Osteoblast (primary cell): ENCODE data around the gene CPED1. TPM values are rescaled to one million over a fixed set of nuclear protein-coding genes. Genes with fewer than 3 reads are reported as not detected.
A peak's percentile ranks its signal among the peaks of the same experiment; 100 is the strongest.

Experiments used
- DNase-seq: peaks from one replicate; pipeline ENCODE4 v3.0.0; 2011; ENCODE audit warnings: low spot score, mixed read lengths; ENCODE audit not compliant: insufficient read length; ENCODE audit errors: missing footprints
- H2AFZ ChIP-seq: 2 replicates; pipeline ENCODE4 v1.6.0; 2011; ENCODE audit warnings: mild to moderate bottlenecking, low read length
- H3K27ac ChIP-seq: 2 replicates; pipeline ENCODE4 v1.5.1; 2011; ENCODE audit warnings: mild to moderate bottlenecking, low read depth, low read length, moderate library complexity
- H3K27me3 ChIP-seq: 2 replicates; pipeline ENCODE4 v1.6.0; 2012; ENCODE audit warnings: mild to moderate bottlenecking, control low read depth, inconsistent platforms, low read length, moderate library complexity; ENCODE audit not compliant: insufficient read depth
- H3K36me3 ChIP-seq: 2 replicates; pipeline ENCODE4 v1.5.1; 2011; ENCODE audit warnings: mild to moderate bottlenecking, low read length, control low read depth, moderate library complexity; ENCODE audit not compliant: insufficient read depth
- H3K4me1 ChIP-seq: 2 replicates; pipeline ENCODE4 v1.5.1; 2011; ENCODE audit warnings: mild to moderate bottlenecking, low read length, control low read depth, moderate library complexity; ENCODE audit not compliant: insufficient read depth
- H3K4me2 ChIP-seq: 2 replicates; pipeline ENCODE4 v1.6.0; 2011; ENCODE audit warnings: mild to moderate bottlenecking, low read length; ENCODE audit not compliant: insufficient read depth
- H3K4me3 ChIP-seq: fragments of 200-600 bp; sonication (generic); 3 replicates; pipeline ENCODE4 v1.5.1; 2012; ENCODE audit warnings: mild to moderate bottlenecking, low read length, inconsistent platforms; ENCODE audit not compliant: insufficient read depth
- H3K79me2 ChIP-seq: 2 replicates; pipeline ENCODE4 v1.6.0; 2012; ENCODE audit warnings: mild to moderate bottlenecking, low read length, control low read depth, inconsistent platforms; ENCODE audit not compliant: insufficient read depth
- H3K9me3 ChIP-seq: 2 replicates; pipeline ENCODE4 v1.5.1; 2011; ENCODE audit warnings: low read depth, low read length, control low read depth
- H4K20me1 ChIP-seq: 2 replicates; pipeline ENCODE4 v1.6.0; 2012; ENCODE audit warnings: mild to moderate bottlenecking, low read length, control low read depth; ENCODE audit not compliant: insufficient read depth
- CTCF ChIP-seq: IDR thresholded peaks from 2 replicates; pipeline ENCODE4 v1.5.1; 2011; ENCODE audit warnings: mild to moderate bottlenecking, low read depth, low read length, moderate library complexity; ENCODE audit errors: extremely low read depth
- total RNA-seq: library from RNA; depleted of rRNA; stranded (reverse); fragments of >200 nt; gene quantifications from 2 replicates; pipeline ENCODE4 v1.2.3, GENCODE V29; 2012

The CPED1 gene
- total RNA-seq, 1 donor: 30.8 TPM

DNA sequence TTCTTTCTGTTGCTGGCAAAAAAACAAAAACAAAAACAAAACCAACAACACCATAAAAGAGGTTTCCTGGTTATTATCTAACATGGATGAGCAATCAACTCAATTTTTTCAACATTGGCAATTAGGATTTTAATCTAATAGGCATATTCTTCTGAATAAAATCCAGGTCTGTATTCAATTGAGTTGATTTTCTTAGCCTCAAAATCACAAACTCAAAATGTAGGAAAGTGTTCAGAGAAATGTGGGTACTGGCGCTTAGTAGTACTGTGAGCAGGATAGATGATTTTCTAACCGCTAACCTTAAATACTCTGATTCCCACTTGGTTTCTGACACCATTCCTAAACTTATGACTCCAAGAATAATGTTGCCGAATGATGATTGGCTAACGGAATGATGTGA, 345.9 kb downstream of the CPED1 start:
- DNase-seq: no peak
- Histone ChIP-seq H3K27ac (no peak overlapping the region), H3K9me3 (no peaks in the 10 kb centered on the region), H3K4me1 (peaks cover 14% of the 10 kb centered on the region), H3K4me3 (no peak overlapping the region), H2AFZ (no peak overlapping the region), H3K36me3 (no peaks in the 10 kb centered on the region), H3K79me2 (no peaks in the 10 kb centered on the region), H3K4me2 (no peak overlapping the region), H4K20me1 (no peaks in the 10 kb centered on the region), H3K27me3 (peaks cover 27% of the 10 kb centered on the region)
- TF ChIP-seq CTCF: no peak

GRCh38 chr7:121334875-121335648, 346.6 kb downstream of the CPED1 start:
- H3K4me2 ChIP-seq: no peak overlapping the region
- H3K4me1 ChIP-seq: peaks cover 7% of the 10 kb centered on the region
- DNase-seq: no peak
- no peaks in the 10 kb centered on the region for H3K9me3 ChIP-seq
- no peak overlapping the region for H2AFZ ChIP-seq
- no peaks in the 10 kb centered on the region for H4K20me1 ChIP-seq
- no peak for TF ChIP-seq CTCF
- H3K36me3 ChIP-seq: no peaks in the 10 kb centered on the region
- no peak overlapping the region for H3K4me3 ChIP-seq
- H3K27ac ChIP-seq: no peak overlapping the region
- no peaks in the 10 kb centered on the region for H3K79me2 ChIP-seq
- H3K27me3 ChIP-seq: peaks cover 20% of the 10 kb centered on the region

DNA sequence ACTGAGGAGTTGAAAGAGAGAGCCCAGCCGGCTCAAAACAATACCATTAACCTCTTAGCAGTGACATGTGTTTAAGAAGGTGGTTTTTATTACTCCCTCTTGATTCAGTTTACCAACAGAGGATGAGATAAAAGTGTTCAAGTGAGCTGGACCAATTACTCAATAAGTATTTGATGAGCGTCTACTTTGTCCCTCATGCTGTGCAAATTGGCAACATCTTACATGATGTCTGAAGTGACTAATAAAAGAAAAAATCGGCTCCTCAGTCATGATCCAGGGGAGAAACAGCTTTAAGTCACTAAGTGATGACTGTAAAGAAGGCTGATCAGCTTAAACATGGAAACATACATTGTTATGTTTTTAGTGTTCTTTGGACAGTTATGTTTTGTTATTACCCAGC, 348.1 kb downstream of the CPED1 start:
- no peak overlapping the region for H3K27ac ChIP-seq
- TF ChIP-seq CTCF: no peak
- peaks cover 7% of the 10 kb centered on the region for H3K27me3 ChIP-seq
- H3K36me3 ChIP-seq: no peaks in the 10 kb centered on the region
- H3K4me3 ChIP-seq: no peak overlapping the region
- H3K9me3 ChIP-seq: no peaks in the 10 kb centered on the region
- no peaks in the 10 kb centered on the region for H3K4me1 ChIP-seq
- no peaks in the 10 kb centered on the region for H3K79me2 ChIP-seq
- no peak for DNase-seq
- H4K20me1 ChIP-seq: no peaks in the 10 kb centered on the region
- H3K4me2 ChIP-seq: no peak overlapping the region
- H2AFZ ChIP-seq: no peak overlapping the region

- no peaks in the 10 kb centered on the region for H4K20me1 ChIP-seq
- no peaks in the 10 kb centered on the region for H3K79me2 ChIP-seq
- no peaks in the 10 kb centered on the region for H3K36me3 ChIP-seq
- peak; percentile 43 for TF ChIP-seq CTCF
- no peaks in the 10 kb centered on the region for H3K9me3 ChIP-seq
- peaks cover 5% of the 10 kb centered on the region for H3K27me3 ChIP-seq
- H3K4me2 ChIP-seq: no peak overlapping the region
- no peaks in the 10 kb centered on the region for H3K4me1 ChIP-seq
- no peak for DNase-seq
- no peak overlapping the region for H2AFZ ChIP-seq
- no peak overlapping the region for H3K4me3 ChIP-seq
- no peak overlapping the region for H3K27ac ChIP-seq
These were observed 348.9 kb downstream of the CPED1 start for GRCh38 chr7:121337398-121337797.
